22Rv1 (cell line): ENCODE measurements around the gene IP6K1.

Experiments used
- H3K27ac ChIP-seq: fragments of 450-650 bp; 2 replicates; pipeline ENCODE4 v1.5.1; 2017
- CTCF ChIP-seq: fragments of 450-650 bp; IDR thresholded peaks from 2 replicates; pipeline ENCODE4 v1.5.1; 2017; ENCODE audit warnings: mild to moderate bottlenecking
- ZFX ChIP-seq: fragments of 450-650 bp; IDR thresholded peaks from 2 replicates; pipeline ENCODE4 v1.6.1; 2017; ENCODE audit warnings: antibody characterized with exemption, borderline replicate concordance

IP6K1 gene

GRCh38 chr3:49717211-49717958, 69.0 kb downstream of the IP6K1 start:
- no peak overlapping the region; the same call in 1 of the 2 replicates for H3K27ac ChIP-seq
- no peak for TF ChIP-seq ZFX
- TF ChIP-seq CTCF, result no peak

DNA sequence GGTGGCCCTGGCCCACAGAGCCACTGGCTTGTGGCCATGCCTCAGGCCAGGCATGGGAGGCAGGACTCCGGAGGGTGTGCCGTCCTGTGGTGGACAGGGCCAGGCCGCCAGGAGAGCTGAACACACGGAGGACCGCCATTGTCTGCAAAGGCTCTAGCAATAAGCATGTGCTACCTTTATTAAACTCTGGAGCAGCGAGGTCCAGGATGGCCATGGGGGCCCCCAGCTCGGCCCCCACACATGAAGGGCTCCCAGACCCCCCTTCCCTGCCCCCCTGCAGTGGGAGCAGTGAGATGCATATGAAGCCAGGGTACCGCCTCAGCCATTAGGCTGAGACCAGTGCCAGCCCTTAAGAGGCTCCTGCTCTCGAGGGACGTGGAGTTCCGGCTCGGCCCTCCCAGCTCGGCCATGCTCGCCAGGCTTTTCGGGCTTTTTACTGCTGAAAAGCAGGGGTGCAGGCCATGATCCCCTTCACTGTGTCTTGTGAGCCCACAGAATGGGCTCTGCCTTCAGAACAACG, 69.6 kb downstream of the IP6K1 start:
- H3K27ac ChIP-seq, result no peak overlapping the region
- TF ChIP-seq CTCF (no peak), ZFX (no peak)

- TF ChIP-seq ZFX, result no peak
- no peak for TF ChIP-seq CTCF
- no peak overlapping the region for H3K27ac ChIP-seq
These were observed 70.2 kb downstream of the IP6K1 start for GRCh38 chr3:49716169-49716568.

- TF ChIP-seq CTCF (no peak), ZFX (no peak)
- no peak overlapping the region for H3K27ac ChIP-seq
These were observed 70.7 kb downstream of the IP6K1 start for GRCh38 chr3:49715611-49716121.

GRCh38 chr3:49714728-49715550, 71.4 kb downstream of the IP6K1 start:
- TF ChIP-seq CTCF (no peak), ZFX (no peak)
- H3K27ac ChIP-seq, result no peak overlapping the region

DNA sequence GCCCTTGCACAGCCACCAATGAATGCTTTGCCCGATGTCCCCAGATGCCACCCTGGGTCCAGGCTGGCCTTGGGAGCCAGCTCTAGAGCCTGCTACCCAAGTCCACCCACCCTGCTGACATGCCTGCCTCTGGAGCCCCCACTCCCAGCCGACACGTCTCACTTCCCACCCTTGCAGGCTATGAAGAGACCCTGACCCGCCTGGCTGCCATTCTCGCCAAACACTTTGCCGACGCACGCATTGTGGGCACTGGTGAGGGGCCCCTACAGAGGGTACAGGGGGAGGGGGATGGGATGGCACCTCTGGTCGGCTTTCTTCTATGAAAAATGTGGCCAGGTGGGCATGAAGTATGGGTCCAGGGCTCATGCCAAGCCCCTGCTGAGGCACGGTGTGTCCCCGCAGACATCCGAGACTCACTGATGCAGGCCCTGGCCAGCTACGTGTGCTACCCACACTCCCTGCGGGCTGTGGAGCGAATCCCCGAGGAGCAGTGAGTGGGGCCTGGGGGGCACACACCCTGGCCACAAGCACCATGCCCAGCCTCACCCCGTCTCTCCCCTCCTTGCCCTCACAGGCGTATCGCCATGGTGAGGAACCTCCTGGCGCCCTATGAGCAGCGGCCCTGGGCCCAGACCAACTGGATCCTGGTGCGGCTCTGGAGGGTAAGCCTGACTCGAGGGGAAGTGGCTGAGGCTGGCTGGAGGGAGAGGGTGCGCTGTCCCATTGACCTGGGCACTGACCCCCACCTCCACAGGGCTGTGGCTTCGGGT, 72.8 kb downstream of the IP6K1 start:
- H3K27ac ChIP-seq, result no peak overlapping the region
- no peak for TF ChIP-seq ZFX
- TF ChIP-seq CTCF, result no peak
